DOHH2 (cell line): ENCODE results near the gene RGS19.

Source experiments
- H3F3A ChIP-seq: fragments of 200-600 bp; sonication (generic), shearing (Covaris generic); 2 replicates; pipeline ENCODE4 v1.6.0; 2016; ENCODE audit warnings: antibody characterized with exemption, mild to moderate bottlenecking; ENCODE audit not compliant: control insufficient read depth, insufficient read depth
- H3K27ac ChIP-seq: fragments of 200-600 bp; sonication (generic); 2 replicates; pipeline ENCODE4 v1.5.1; 2014; ENCODE audit warnings: low read depth, mild to moderate bottlenecking, low read length, moderate library complexity
- H3K27me3 ChIP-seq: fragments of 200-600 bp; sonication (generic); 2 replicates; pipeline ENCODE4 v1.6.1; 2014; ENCODE audit warnings: mild to moderate bottlenecking, low read length, mixed read lengths; ENCODE audit not compliant: control insufficient read depth
- H3K36me3 ChIP-seq: fragments of 200-600 bp; sonication (generic); 2 replicates; pipeline ENCODE4 v1.6.1; 2014; ENCODE audit warnings: mild to moderate bottlenecking, low read length, moderate library complexity, mixed read lengths; ENCODE audit not compliant: control insufficient read depth
- H3K4me1 ChIP-seq: fragments of 200-600 bp; sonication (generic); 2 replicates; pipeline ENCODE4 v1.6.1; 2014; ENCODE audit warnings: mild to moderate bottlenecking, low read length, mixed read lengths; ENCODE audit not compliant: control insufficient read depth
- H3K4me2 ChIP-seq: fragments of 200-600 bp; sonication (generic); 2 replicates; pipeline ENCODE4 v1.6.0; 2014; ENCODE audit warnings: mild to moderate bottlenecking, low read length, moderate library complexity
- H3K4me3 ChIP-seq: fragments of 200-600 bp; sonication (generic); 2 replicates; pipeline ENCODE4 v1.5.1; 2014; ENCODE audit warnings: mild to moderate bottlenecking, low read length, mixed read lengths
- H3K79me2 ChIP-seq: fragments of 200-600 bp; sonication (generic); 2 replicates; pipeline ENCODE4 v1.6.1; 2014; ENCODE audit warnings: mild to moderate bottlenecking, low read length, mixed read lengths; ENCODE audit not compliant: control insufficient read depth
- H3K9me2 ChIP-seq: fragments of 200-600 bp; sonication (generic); replicated peaks from 2 replicates; pipeline ENCODE4 v1.6.1; 2014; ENCODE audit warnings: mild to moderate bottlenecking, low read length, mixed read lengths; ENCODE audit not compliant: control insufficient read depth
- H3K9me3 ChIP-seq: fragments of 200-600 bp; sonication (generic); 2 replicates; pipeline ENCODE4 v1.6.1; 2014; ENCODE audit warnings: antibody characterized with exemption, low read length, mixed read lengths; ENCODE audit not compliant: control insufficient read depth, insufficient read depth
- H4K20me1 ChIP-seq: fragments of 200-600 bp; sonication (generic); 2 replicates; pipeline ENCODE4 v1.6.0; 2014; ENCODE audit warnings: low read depth, mild to moderate bottlenecking, antibody characterized with exemption, low read length, moderate library complexity; ENCODE audit not compliant: control insufficient read depth, insufficient read depth
- EZH2phosphoT487 ChIP-seq: fragments of 200-600 bp; sonication (generic); IDR thresholded peaks from 2 replicates; pipeline ENCODE4 v1.6.1; 2017; ENCODE audit warnings: borderline replicate concordance, mild to moderate bottlenecking, antibody characterized with exemption, low read length, moderate library complexity, mixed read lengths
- TF ChIP-seq, protein P1 (sequence below): fragments of 200-600 bp; sonication (generic); IDR thresholded peaks from one replicate; pipeline ENCODE4 v1.5.1; 2014; ENCODE audit warnings: antibody characterized with exemption, mild to moderate bottlenecking, low read depth, low read length; ENCODE audit not compliant: poor library complexity, severe bottlenecking

The RGS19 gene

DNA sequence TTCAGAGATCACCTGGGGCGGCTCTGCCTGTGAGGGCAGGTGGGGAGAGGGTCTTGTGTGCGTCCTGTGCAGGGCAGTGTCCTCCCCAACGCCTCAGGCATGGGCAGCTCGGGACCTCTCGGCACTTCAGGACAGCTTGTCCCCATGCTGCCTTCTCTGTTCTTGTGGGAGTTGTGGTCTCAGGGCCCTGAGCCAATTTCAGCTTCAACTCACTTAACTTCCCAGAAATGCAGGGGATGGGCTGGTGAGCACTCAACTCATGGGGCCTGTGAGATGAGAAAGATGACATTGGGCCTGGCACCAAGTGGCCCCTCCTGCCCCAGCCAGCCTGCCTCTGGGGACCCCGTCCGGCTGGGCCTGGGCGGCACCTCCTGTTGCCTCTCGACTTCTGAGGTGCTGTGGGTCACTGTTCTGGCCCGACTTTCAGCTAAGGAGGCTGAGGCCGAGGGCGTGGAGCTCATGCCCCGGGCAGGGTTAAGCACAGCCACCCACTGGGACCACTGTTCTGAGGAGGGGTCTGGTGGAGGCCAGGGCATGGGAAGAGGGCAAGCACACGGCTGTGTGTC, 6.7 kb downstream of the RGS19 start:
- Histone ChIP-seq H3K79me2 (peaks cover 16% of the 10 kb centered on the region), H3K36me3 (peaks cover 56% of the 10 kb centered on the region), H3K4me1 (peaks cover 52% of the 10 kb centered on the region), H3K27ac (peak overlapping the region; percentile 70), H4K20me1 (no peaks in the 10 kb centered on the region), H3K4me3 (no peak overlapping the region), H3K27me3 (no peaks in the 10 kb centered on the region), H3K9me2 (no peaks in the 10 kb centered on the region), H3K9me3 (no peaks in the 10 kb centered on the region), H3F3A (peaks cover 4% of the 10 kb centered on the region), H3K4me2 (peak overlapping the region; percentile 50)
- TF ChIP-seq EZH2phosphoT487: no peak
- TF ChIP-seq, protein P1, sequence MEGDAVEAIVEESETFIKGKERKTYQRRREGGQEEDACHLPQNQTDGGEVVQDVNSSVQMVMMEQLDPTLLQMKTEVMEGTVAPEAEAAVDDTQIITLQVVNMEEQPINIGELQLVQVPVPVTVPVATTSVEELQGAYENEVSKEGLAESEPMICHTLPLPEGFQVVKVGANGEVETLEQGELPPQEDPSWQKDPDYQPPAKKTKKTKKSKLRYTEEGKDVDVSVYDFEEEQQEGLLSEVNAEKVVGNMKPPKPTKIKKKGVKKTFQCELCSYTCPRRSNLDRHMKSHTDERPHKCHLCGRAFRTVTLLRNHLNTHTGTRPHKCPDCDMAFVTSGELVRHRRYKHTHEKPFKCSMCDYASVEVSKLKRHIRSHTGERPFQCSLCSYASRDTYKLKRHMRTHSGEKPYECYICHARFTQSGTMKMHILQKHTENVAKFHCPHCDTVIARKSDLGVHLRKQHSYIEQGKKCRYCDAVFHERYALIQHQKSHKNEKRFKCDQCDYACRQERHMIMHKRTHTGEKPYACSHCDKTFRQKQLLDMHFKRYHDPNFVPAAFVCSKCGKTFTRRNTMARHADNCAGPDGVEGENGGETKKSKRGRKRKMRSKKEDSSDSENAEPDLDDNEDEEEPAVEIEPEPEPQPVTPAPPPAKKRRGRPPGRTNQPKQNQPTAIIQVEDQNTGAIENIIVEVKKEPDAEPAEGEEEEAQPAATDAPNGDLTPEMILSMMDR: no peak

GRCh38 chr20:64071341-64072332, 7.7 kb downstream of the RGS19 start:
- Histone ChIP-seq H3K4me2 (peak overlapping the region; percentile 50), H3K9me3 (no peaks in the 10 kb centered on the region), H3K27me3 (no peaks in the 10 kb centered on the region), H3K9me2 (no peaks in the 10 kb centered on the region), H3K36me3 (peaks cover 49% of the 10 kb centered on the region), H3K79me2 (peaks cover 7% of the 10 kb centered on the region), H3K4me1 (peaks cover 48% of the 10 kb centered on the region), H3K27ac (peak overlapping the region; percentile 70), H3F3A (0 out of 2 replicates have a peak, but pooled peaks cover 2% of the 10 kb centered on the region), H3K4me3 (no peak overlapping the region; the same call in 1 of the 2 replicates), H4K20me1 (no peaks in the 10 kb centered on the region)
- no peak for TF ChIP-seq EZH2phosphoT487
- TF ChIP-seq, protein P1: no peak

GRCh38 chr20:64070244-64070993, 8.9 kb downstream of the RGS19 start:
- H3K4me2 ChIP-seq: peak overlapping the region; percentile 50; the same call in 1 of the 2 replicates
- TF ChIP-seq, protein P1: no peak
- TF ChIP-seq EZH2phosphoT487: no peak

More at GRCh38 chr20:64070244-64070993, 8.9 kb downstream of the RGS19 start:
- no peaks in the 10 kb centered on the region for H3K27me3 ChIP-seq
- H3K79me2 ChIP-seq: no peaks in the 10 kb centered on the region
- H3K4me1 ChIP-seq: peaks cover 54% of the 10 kb centered on the region
- H3K9me2 ChIP-seq: no peaks in the 10 kb centered on the region
- H3F3A ChIP-seq: 0 out of 2 replicates have a peak, but pooled peaks cover 2% of the 10 kb centered on the region
- H3K9me3 ChIP-seq: no peaks in the 10 kb centered on the region
- H3K4me3 ChIP-seq: no peak overlapping the region
- H3K36me3 ChIP-seq: peaks cover 37% of the 10 kb centered on the region
- H4K20me1 ChIP-seq: no peaks in the 10 kb centered on the region
- peak overlapping the region; percentile 70; the same call in 1 of the 2 replicates for H3K27ac ChIP-seq
